Neural progenitor cell (in vitro differentiated cells): Measurements from ENCODE around the gene DOCK3. TPM values are rescaled to one million over a fixed set of nuclear protein-coding genes. Genes with fewer than 3 reads are reported as not detected.

Experiments
- DNase-seq: peaks from one replicate; pipeline ENCODE4 v3.0.0-alpha.2; 2016; ENCODE audit warnings: low spot score
- H2AFZ ChIP-seq: fragments of 200-600 bp; sonication (generic); replicated peaks from 2 replicates; pipeline ENCODE4 v1.6.1; 2016; ENCODE audit warnings: antibody characterized with exemption
- H3F3A ChIP-seq: fragments of 200-600 bp; sonication (generic); 2 replicates; pipeline ENCODE4 v1.6.1; 2016; ENCODE audit warnings: antibody characterized with exemption, low read depth
- H3K27ac ChIP-seq: fragments of 200-600 bp; sonication (generic); 2 replicates; pipeline ENCODE4 v1.5.1; 2016; ENCODE audit warnings: mild to moderate bottlenecking
- H3K27me3 ChIP-seq: fragments of 200-600 bp; sonication (generic); 2 replicates; pipeline ENCODE4 v1.6.1; 2016; ENCODE audit warnings: mild to moderate bottlenecking, moderate library complexity
- H3K36me3 ChIP-seq: fragments of 200-600 bp; sonication (generic); 2 replicates; pipeline ENCODE4 v1.5.1; 2016
- H3K4me1 ChIP-seq: fragments of 200-600 bp; sonication (generic); 2 replicates; pipeline ENCODE4 v1.6.1; 2016; ENCODE audit warnings: mixed run types
- H3K4me2 ChIP-seq: fragments of 200-600 bp; sonication (generic); 2 replicates; pipeline ENCODE4 v1.6.1; 2016
- H3K4me3 ChIP-seq: fragments of 200-600 bp; sonication (generic); 2 replicates; pipeline ENCODE4 v1.5.1; 2016
- H3K79me2 ChIP-seq: fragments of 200-600 bp; sonication (generic); 2 replicates; pipeline ENCODE4 v1.6.1; 2016; ENCODE audit warnings: low read depth
- H3K9ac ChIP-seq: fragments of 200-600 bp; sonication (generic); 2 replicates; pipeline ENCODE4 v1.6.1; 2016
- H3K9me3 ChIP-seq: fragments of 200-600 bp; sonication (generic); 2 replicates; pipeline ENCODE4 v1.5.1; 2016; ENCODE audit warnings: low read depth
- H4K20me1 ChIP-seq: fragments of 200-600 bp; sonication (generic); 2 replicates; pipeline ENCODE4 v1.6.1; 2016; ENCODE audit warnings: low read depth
- H3K27ac Mint-ChIP-seq: 3 replicates; pipeline ENCODE4 v1.8.0; 2021; ENCODE audit warnings: mixed read lengths
- H3K27me3 Mint-ChIP-seq: 2 replicates; pipeline ENCODE4 v1.8.0; 2022; ENCODE audit warnings: low read depth, mild to moderate bottlenecking, inconsistent platforms, moderate library complexity, mixed read lengths; ENCODE audit not compliant: insufficient read depth
- H3K36me3 Mint-ChIP-seq: 3 replicates; pipeline ENCODE4 v1.8.0; 2021; ENCODE audit warnings: mixed read lengths
- H3K4me1 Mint-ChIP-seq: 3 replicates; pipeline ENCODE4 v1.8.0; 2021; ENCODE audit warnings: mixed read lengths
- H3K4me3 Mint-ChIP-seq: 3 replicates; pipeline ENCODE4 v1.8.0; 2021; ENCODE audit warnings: mild to moderate bottlenecking, moderate library complexity, mixed read lengths
- H3K9me3 Mint-ChIP-seq: 3 replicates; pipeline ENCODE4 v1.8.0; 2020; ENCODE audit warnings: mixed read lengths
- CTCF ChIP-seq: fragments of 200-600 bp; sonication (generic); IDR thresholded peaks from 2 replicates; pipeline ENCODE4 v1.5.1; 2017; ENCODE audit warnings: antibody characterized with exemption, mild to moderate bottlenecking
- EZH2 ChIP-seq: fragments of 200-600 bp; sonication (generic); IDR thresholded peaks from 2 replicates; pipeline ENCODE4 v1.6.1; 2017; ENCODE audit warnings: antibody characterized with exemption, mild to moderate bottlenecking, moderate library complexity
- EZH2phosphoT487 ChIP-seq: fragments of 200-600 bp; sonication (generic); IDR thresholded peaks from 2 replicates; pipeline ENCODE4 v1.6.1; 2017; ENCODE audit warnings: antibody characterized with exemption
- total RNA-seq: library from RNA; depleted of rRNA; stranded (reverse); fragments of >200 nt; gene quantifications from 2 replicates; pipeline ENCODE4 v1.2.3, GENCODE V29; 2015; ENCODE audit warnings: low replicate concordance

DOCK3 gene
- total RNA-seq, 1 donor from 2014 or later = 10.7 TPM

- H4K20me1 ChIP-seq = no peaks in the 10 kb centered on the region
- no peaks in the 10 kb centered on the region for H3K9me3 ChIP-seq
- H2AFZ ChIP-seq = no peak overlapping the region
- peaks cover 24% of the 10 kb centered on the region for H3K9me3 Mint-ChIP-seq
- no peak overlapping the region for H3K4me2 ChIP-seq
- no peaks in the 10 kb centered on the region for H3K79me2 ChIP-seq
- no peak overlapping the region for H3K9ac ChIP-seq
- H3K4me3 ChIP-seq = no peak overlapping the region
- H3K27ac ChIP-seq = no peak overlapping the region
- H3K36me3 ChIP-seq = no peaks in the 10 kb centered on the region
- H3K4me1 ChIP-seq = no peaks in the 10 kb centered on the region
- no peaks in the 10 kb centered on the region for H3K4me1 Mint-ChIP-seq
- TF ChIP-seq EZH2 = no peak
- no peak for TF ChIP-seq CTCF
- no peak for TF ChIP-seq EZH2phosphoT487
- no peak for DNase-seq
- H3K27ac Mint-ChIP-seq = no peak overlapping the region
- H3K36me3 Mint-ChIP-seq = peaks cover 9% of the 10 kb centered on the region
- H3K27me3 ChIP-seq = no peaks in the 10 kb centered on the region
- no peak overlapping the region for H3K4me3 Mint-ChIP-seq
- H3K27me3 Mint-ChIP-seq = no peaks in the 10 kb centered on the region
- H3F3A ChIP-seq = no peaks in the 10 kb centered on the region
Measured at GRCh38 chr3:51268132-51268531, 593.4 kb downstream of the DOCK3 start.

- no peaks in the 10 kb centered on the region for H3K9me3 ChIP-seq
- H3K9ac ChIP-seq = no peak overlapping the region
- no peaks in the 10 kb centered on the region for H3K79me2 ChIP-seq
- Mint-ChIP-seq H3K4me3 (no peak overlapping the region), H3K36me3 (peaks cover 2% of the 10 kb centered on the region), H3K27ac (no peak overlapping the region), H3K27me3 (no peaks in the 10 kb centered on the region), H3K4me1 (no peaks in the 10 kb centered on the region), H3K9me3 (peaks cover 18% of the 10 kb centered on the region)
- no peak overlapping the region for H3K27ac ChIP-seq
- no peaks in the 10 kb centered on the region for H3K36me3 ChIP-seq
- no peak for TF ChIP-seq EZH2
- TF ChIP-seq CTCF = peak; percentile 30
- no peaks in the 10 kb centered on the region for H3F3A ChIP-seq
- H2AFZ ChIP-seq = no peak overlapping the region
- H3K4me3 ChIP-seq = no peak overlapping the region
- H3K4me2 ChIP-seq = no peak overlapping the region
- peak; percentile 11 for DNase-seq
- no peaks in the 10 kb centered on the region for H3K4me1 ChIP-seq
- H4K20me1 ChIP-seq = no peaks in the 10 kb centered on the region
- H3K27me3 ChIP-seq = no peaks in the 10 kb centered on the region
Measured at GRCh38 chr3:51269466-51269865, 594.7 kb downstream of the DOCK3 start.

- H2AFZ ChIP-seq = no peak overlapping the region
- no peak overlapping the region for H3K4me3 ChIP-seq
- no peaks in the 10 kb centered on the region for H3K79me2 ChIP-seq
- no peaks in the 10 kb centered on the region for H3F3A ChIP-seq
- Mint-ChIP-seq H3K36me3 (no peaks in the 10 kb centered on the region), H3K4me3 (no peak overlapping the region), H3K9me3 (peaks cover 10% of the 10 kb centered on the region), H3K27me3 (no peaks in the 10 kb centered on the region), H3K27ac (no peak overlapping the region), H3K4me1 (peaks cover 7% of the 10 kb centered on the region)
- H4K20me1 ChIP-seq = no peaks in the 10 kb centered on the region
- no peaks in the 10 kb centered on the region for H3K36me3 ChIP-seq
- no peak for DNase-seq
- no peak overlapping the region for H3K4me2 ChIP-seq
- TF ChIP-seq CTCF = no peak
- TF ChIP-seq EZH2 = no peak
- no peak for TF ChIP-seq EZH2phosphoT487
- H3K4me1 ChIP-seq = no peaks in the 10 kb centered on the region
- H3K9me3 ChIP-seq = no peaks in the 10 kb centered on the region
- no peak overlapping the region for H3K9ac ChIP-seq
- no peak overlapping the region for H3K27ac ChIP-seq
- H3K27me3 ChIP-seq = no peaks in the 10 kb centered on the region
Measured at GRCh38 chr3:51270559-51270958, 595.8 kb downstream of the DOCK3 start.
